Ascending aorta (tissue), 2 donors: Measurements from ENCODE around the gene ARL8B. TPM values are rescaled to one million over a fixed set of nuclear protein-coding genes. Genes with fewer than 3 reads are reported as not detected.

Experiments
- DNase-seq, 2 donors: peaks; one replicate each; pipeline ENCODE4 v3.0.0-alpha.2; 2019; ENCODE audit warnings: low spot score in 2 of 2
- H3K27ac ChIP-seq, 2 donors: fragments of 200-600 bp; sonication (generic); one replicate each; pipeline ENCODE4 v1.5.1; 2016 to 2017; ENCODE audit warnings: mild to moderate bottlenecking in 1 of 2
- H3K27me3 ChIP-seq: fragments of 200-600 bp; sonication (generic); one replicate; pipeline ENCODE4 v1.5.1; 2017
- H3K36me3 ChIP-seq, 2 donors: fragments of 200-600 bp; sonication (generic); one replicate each; pipeline ENCODE4 v1.5.1; 2016
- H3K4me1 ChIP-seq, 2 donors: fragments of 200-600 bp; sonication (generic); one replicate each; pipeline ENCODE4 v1.5.1; 2016 to 2017; ENCODE audit warnings: mild to moderate bottlenecking in 1 of 2
- H3K4me3 ChIP-seq, 2 donors: fragments of 200-600 bp; sonication (generic); one replicate each; pipeline ENCODE4 v1.5.1; 2016 to 2017; ENCODE audit warnings: mild to moderate bottlenecking in 1 of 2
- H3K9me3 ChIP-seq, 2 donors: fragments of 200-600 bp; sonication (generic); one replicate each; pipeline ENCODE4 v1.5.1; 2016
- CTCF ChIP-seq, 3 experiments: fragments of 200-600 bp in 2 of 3; fragments of 450-650 bp in 1 of 3; sonication (generic) in 2 of 3; IDR thresholded peaks; one replicate each; pipeline ENCODE4 v1.5.1; 2016 to 2019; ENCODE audit warnings: antibody characterized with exemption in 3 of 3, mild to moderate bottlenecking in 1 of 3, moderate library complexity in 1 of 3
- intact Hi-C: fragments of 100-400 bp; cut with DNase I; formaldehyde crosslinking; loops from one replicate; pipeline ENCODE4 v1.15.1; 2023
- total RNA-seq: library from RNA; depleted of rRNA; stranded (reverse); fragments of >200 nt; gene quantifications from one replicate; pipeline ENCODE4 v1.1.0, GENCODE V29; 2016

Gene ARL8B
- total RNA-seq, 1 donor from 2014 or later = 6.4 TPM

- Histone ChIP-seq H3K4me3 (no peak overlapping the region), H3K27ac (no peak overlapping the region), H3K36me3 (no peaks in the 10 kb centered on the region), H3K9me3 (no peaks in the 10 kb centered on the region), H3K4me1 (no peaks in the 10 kb centered on the region), H3K27me3 (no peaks in the 10 kb centered on the region)
- no peak for TF ChIP-seq CTCF (IDR thresholded peaks at IDR 0.05)
- intact Hi-C loops = no loop called here
- no peak for DNase-seq
Measured at GRCh38 chr3:5082789-5083115, 39.3 kb upstream of the ARL8B start.

- Histone ChIP-seq H3K27ac (no peak overlapping the region), H3K9me3 (no peaks in the 10 kb centered on the region), H3K4me1 (peaks cover 0 to 2% of the 10 kb centered on the region in 2 donors), H3K27me3 (no peaks in the 10 kb centered on the region), H3K36me3 (no peaks in the 10 kb centered on the region), H3K4me3 (no peak overlapping the region)
- intact Hi-C loops = no loop called here
- no peak for DNase-seq
- TF ChIP-seq CTCF (IDR thresholded peaks at IDR 0.05) = no peak
Measured at GRCh38 chr3:5084224-5084623, 37.9 kb upstream of the ARL8B start.

GRCh38 chr3:5086708-5087107, 35.4 kb upstream of the ARL8B start:
- Histone ChIP-seq H3K9me3 (no peaks in the 10 kb centered on the region), H3K4me3 (no peak overlapping the region), H3K27me3 (no peaks in the 10 kb centered on the region), H3K27ac (no peak overlapping the region), H3K4me1 (peaks cover 0 to 2% of the 10 kb centered on the region in 2 donors), H3K36me3 (no peaks in the 10 kb centered on the region)
- TF ChIP-seq CTCF (IDR thresholded peaks at IDR 0.05) = no peak
- intact Hi-C loops = no loop called here
- DNase-seq = no peak

GRCh38 chr3:5087209-5087608, 34.9 kb upstream of the ARL8B start:
- Histone ChIP-seq H3K27me3 (no peaks in the 10 kb centered on the region), H3K4me3 (no peak overlapping the region), H3K9me3 (no peaks in the 10 kb centered on the region), H3K4me1 (peaks cover 0 to 2% of the 10 kb centered on the region in 2 donors), H3K27ac (no peak overlapping the region), H3K36me3 (no peaks in the 10 kb centered on the region)
- DNase-seq = no peak
- no peak for TF ChIP-seq CTCF (IDR thresholded peaks at IDR 0.05)
- intact Hi-C loops = no loop called here

GRCh38 chr3:5090197-5090596, 31.9 kb upstream of the ARL8B start:
- H3K4me3 ChIP-seq = no peak overlapping the region
- no peaks in the 10 kb centered on the region for H3K36me3 ChIP-seq
- intact Hi-C loops = no loop called here
- H3K4me1 ChIP-seq = peaks cover 0 to 2% of the 10 kb centered on the region in 2 donors
- no peak for DNase-seq
- H3K9me3 ChIP-seq = no peaks in the 10 kb centered on the region
- no peaks in the 10 kb centered on the region for H3K27me3 ChIP-seq
- no peak overlapping the region for H3K27ac ChIP-seq
- TF ChIP-seq CTCF (IDR thresholded peaks at IDR 0.05) = no peak

- intact Hi-C loops = no loop called here
- Histone ChIP-seq H3K9me3 (no peaks in the 10 kb centered on the region), H3K4me1 (peaks cover 0 to 2% of the 10 kb centered on the region in 2 donors), H3K36me3 (no peaks in the 10 kb centered on the region), H3K4me3 (no peak overlapping the region), H3K27ac (no peak overlapping the region), H3K27me3 (peaks cover 4% of the 10 kb centered on the region)
- no peak for TF ChIP-seq CTCF (IDR thresholded peaks at IDR 0.05)
- DNase-seq = no peak
Measured at GRCh38 chr3:5092018-5092417, 30.1 kb upstream of the ARL8B start.
